SK-N-SH treated with all-trans-retinoic acid at 6 μM for 48 hours (cell line): ENCODE measurements around the gene WNT3.

Experiments used
- ATAC-seq: fragments of 200-7000 bp; cut with Tn5 transposase; 3 replicates; pipeline ENCODE4 v1.9.1; 2020; ENCODE audit warnings: mild to moderate bottlenecking, moderate library complexity
- ARNTL ChIP-seq: fragments of 450-650 bp; formaldehyde crosslinking; IDR thresholded peaks from 2 replicates; pipeline ENCODE4 v1.5.0; 2020; ENCODE audit warnings: low read depth, mild to moderate bottlenecking, moderate library complexity, borderline replicate concordance
- BACH2 ChIP-seq: fragments of 250-450 bp; sonication (Bioruptor Pico); IDR thresholded peaks from 2 replicates; pipeline ENCODE4 v1.9.0; 2021; ENCODE audit warnings: mild to moderate bottlenecking, borderline replicate concordance
- CREB5 ChIP-seq: fragments of 250-450 bp; sonication (Bioruptor Pico); IDR thresholded peaks from 2 replicates; pipeline ENCODE4 v1.5.1; 2020; ENCODE audit warnings: low read depth, mild to moderate bottlenecking, moderate library complexity
- CSDC2 ChIP-seq: fragments of 250-450 bp; sonication (Bioruptor Pico); IDR thresholded peaks from 2 replicates; pipeline ENCODE4 v1.5.0; 2020; ENCODE audit warnings: mild to moderate bottlenecking, moderate library complexity
- ESRRG ChIP-seq: fragments of 250-450 bp; sonication (Bioruptor Pico); IDR thresholded peaks from 2 replicates; pipeline ENCODE4 v1.6.1; 2021; ENCODE audit warnings: mild to moderate bottlenecking
- GLIS3 ChIP-seq: fragments of 250-450 bp; sonication (Bioruptor Pico); IDR thresholded peaks from 2 replicates; pipeline ENCODE4 v1.5.0; 2020; ENCODE audit warnings: mild to moderate bottlenecking, moderate library complexity
- OSR1 ChIP-seq: fragments of 250-450 bp; sonication (Bioruptor Pico); IDR thresholded peaks from 2 replicates; pipeline ENCODE4 v1.8.0; 2022; ENCODE audit warnings: moderate library complexity, mild to moderate bottlenecking, inconsistent platforms
- PATZ1 ChIP-seq: fragments of 250-450 bp; sonication (Bioruptor Pico); IDR thresholded peaks from 2 replicates; pipeline ENCODE4 v1.8.0; 2020; ENCODE audit warnings: mild to moderate bottlenecking, moderate library complexity, borderline replicate concordance
- POU6F1 ChIP-seq: fragments of 250-450 bp; sonication (Bioruptor Pico); IDR thresholded peaks from 2 replicates; pipeline ENCODE4 v1.8.0; 2021; ENCODE audit warnings: low read depth, mild to moderate bottlenecking, moderate library complexity, borderline replicate concordance
- PPARA ChIP-seq: fragments of 250-450 bp; sonication (Bioruptor Pico); IDR thresholded peaks from 2 replicates; pipeline ENCODE4 v1.5.0; 2020; ENCODE audit warnings: mild to moderate bottlenecking, borderline replicate concordance
- SNAI2 ChIP-seq: fragments of 250-450 bp; sonication (Bioruptor Pico); IDR thresholded peaks from 2 replicates; pipeline ENCODE4 v1.5.0; 2020; ENCODE audit warnings: mild to moderate bottlenecking, moderate library complexity
- TCF4 ChIP-seq: fragments of 250-450 bp; sonication (Bioruptor Pico); IDR thresholded peaks from 2 replicates; pipeline ENCODE4 v1.8.0; 2021; ENCODE audit warnings: mild to moderate bottlenecking, moderate library complexity, borderline replicate concordance
- TOX ChIP-seq: fragments of 250-450 bp; sonication (Bioruptor Pico); IDR thresholded peaks from 2 replicates; pipeline ENCODE4 v1.8.0; 2021; ENCODE audit warnings: mild to moderate bottlenecking, moderate library complexity, borderline replicate concordance
- ZC3H10 ChIP-seq: fragments of 250-450 bp; sonication (Bioruptor Pico); IDR thresholded peaks from 2 replicates; pipeline ENCODE4 v1.5.1; 2021; ENCODE audit warnings: mild to moderate bottlenecking, moderate library complexity
- ZFP3 ChIP-seq: fragments of 250-450 bp; sonication (Bioruptor Pico); IDR thresholded peaks from 2 replicates; pipeline ENCODE4 v1.5.0; 2020; ENCODE audit warnings: mild to moderate bottlenecking, moderate library complexity
- ZFP30 ChIP-seq: fragments of 450-650 bp; formaldehyde crosslinking; IDR thresholded peaks from 2 replicates; pipeline ENCODE4 v1.5.0; 2022; ENCODE audit warnings: mild to moderate bottlenecking, moderate library complexity
- TF ChIP-seq, protein P1 (sequence below): fragments of 250-450 bp; sonication (Bioruptor Pico); IDR thresholded peaks from 2 replicates; pipeline ENCODE4 v1.5.1; 2021; ENCODE audit warnings: mild to moderate bottlenecking, moderate library complexity
- TF ChIP-seq, protein P2 (sequence below): fragments of 250-450 bp; sonication (Bioruptor Pico); IDR thresholded peaks from 2 replicates; pipeline ENCODE4 v1.5.0; 2020; ENCODE audit warnings: mild to moderate bottlenecking, moderate library complexity

The WNT3 gene

DNA sequence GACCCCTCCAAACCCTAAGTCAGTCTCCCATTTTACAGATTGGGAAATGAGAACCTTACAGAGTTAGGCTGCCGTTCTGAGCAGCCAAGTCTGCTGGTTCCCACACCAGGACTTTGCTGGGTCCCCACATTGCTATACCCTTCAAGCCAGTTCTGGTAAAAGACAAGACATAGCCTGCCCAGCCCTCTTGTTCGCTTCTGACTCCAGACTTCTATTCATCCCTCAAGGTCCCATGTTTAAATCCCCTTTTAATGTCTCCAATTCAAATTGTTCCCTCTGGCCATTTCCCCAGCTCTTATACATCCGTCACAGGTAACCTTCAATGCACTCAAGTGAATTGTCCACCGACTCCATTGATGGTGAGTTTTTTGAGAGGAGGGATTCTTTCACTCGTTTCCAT is 30.2 kb downstream of the WNT3 start:
- ATAC-seq: no peak

GRCh38 chr17:46787478-46787877 is 31.0 kb downstream of the WNT3 start:
- ATAC-seq: no peak
- TF ChIP-seq ZC3H10 (CRISPR knock-in tag): no peak
- no peak for TF ChIP-seq CSDC2 (CRISPR knock-in tag)

More for the DNA sequence above, 30.2 kb downstream of the WNT3 start:
- TF ChIP-seq ZFP3 (CRISPR knock-in tag) (peak; percentile 94), POU6F1 (CRISPR knock-in tag) (no peak), ESRRG (CRISPR knock-in tag) (no peak)

DNA sequence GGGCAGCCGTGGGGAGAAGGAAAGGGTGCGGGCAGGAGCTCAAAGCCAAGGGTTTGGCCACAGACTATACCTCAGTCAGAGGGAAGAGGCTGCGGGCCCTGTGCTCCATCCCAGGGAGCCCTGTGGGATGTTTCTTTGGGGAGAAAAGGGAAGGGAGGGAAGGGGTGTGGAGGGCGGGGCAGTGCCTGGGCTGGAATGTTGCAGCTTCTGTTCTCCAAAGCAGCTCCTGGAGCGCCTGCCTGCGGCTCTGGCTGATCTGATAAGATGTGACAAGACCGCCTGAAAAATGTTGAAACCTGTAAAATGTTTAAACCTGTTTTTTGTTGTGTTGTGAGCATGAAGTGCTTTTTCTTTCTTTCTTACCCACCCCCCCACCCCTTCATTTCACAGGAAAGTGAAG is 32.8 kb downstream of the WNT3 start:
- TF ChIP-seq ZC3H10 (CRISPR knock-in tag): no peak
- no peak for TF ChIP-seq PPARA (CRISPR knock-in tag)
- no peak for TF ChIP-seq POU6F1 (CRISPR knock-in tag)
- no peak for TF ChIP-seq CREB5 (CRISPR knock-in tag)
- TF ChIP-seq, protein P1, sequence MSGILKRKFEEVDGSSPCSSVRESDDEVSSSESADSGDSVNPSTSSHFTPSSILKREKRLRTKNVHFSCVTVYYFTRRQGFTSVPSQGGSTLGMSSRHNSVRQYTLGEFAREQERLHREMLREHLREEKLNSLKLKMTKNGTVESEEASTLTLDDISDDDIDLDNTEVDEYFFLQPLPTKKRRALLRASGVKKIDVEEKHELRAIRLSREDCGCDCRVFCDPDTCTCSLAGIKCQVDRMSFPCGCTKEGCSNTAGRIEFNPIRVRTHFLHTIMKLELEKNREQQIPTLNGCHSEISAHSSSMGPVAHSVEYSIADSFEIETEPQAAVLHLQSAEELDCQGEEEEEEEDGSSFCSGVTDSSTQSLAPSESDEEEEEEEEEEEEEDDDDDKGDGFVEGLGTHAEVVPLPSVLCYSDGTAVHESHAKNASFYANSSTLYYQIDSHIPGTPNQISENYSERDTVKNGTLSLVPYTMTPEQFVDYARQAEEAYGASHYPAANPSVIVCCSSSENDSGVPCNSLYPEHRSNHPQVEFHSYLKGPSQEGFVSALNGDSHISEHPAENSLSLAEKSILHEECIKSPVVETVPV (CRISPR knock-in tag): no peak
- TF ChIP-seq BACH2: no peak
- no peak for TF ChIP-seq TCF4
- TF ChIP-seq ZFP3 (CRISPR knock-in tag): no peak
- TF ChIP-seq OSR1 (CRISPR knock-in tag): no peak
- no peak for TF ChIP-seq ESRRG (CRISPR knock-in tag)
- TF ChIP-seq PATZ1 (CRISPR knock-in tag): no peak
- TF ChIP-seq, protein P2, sequence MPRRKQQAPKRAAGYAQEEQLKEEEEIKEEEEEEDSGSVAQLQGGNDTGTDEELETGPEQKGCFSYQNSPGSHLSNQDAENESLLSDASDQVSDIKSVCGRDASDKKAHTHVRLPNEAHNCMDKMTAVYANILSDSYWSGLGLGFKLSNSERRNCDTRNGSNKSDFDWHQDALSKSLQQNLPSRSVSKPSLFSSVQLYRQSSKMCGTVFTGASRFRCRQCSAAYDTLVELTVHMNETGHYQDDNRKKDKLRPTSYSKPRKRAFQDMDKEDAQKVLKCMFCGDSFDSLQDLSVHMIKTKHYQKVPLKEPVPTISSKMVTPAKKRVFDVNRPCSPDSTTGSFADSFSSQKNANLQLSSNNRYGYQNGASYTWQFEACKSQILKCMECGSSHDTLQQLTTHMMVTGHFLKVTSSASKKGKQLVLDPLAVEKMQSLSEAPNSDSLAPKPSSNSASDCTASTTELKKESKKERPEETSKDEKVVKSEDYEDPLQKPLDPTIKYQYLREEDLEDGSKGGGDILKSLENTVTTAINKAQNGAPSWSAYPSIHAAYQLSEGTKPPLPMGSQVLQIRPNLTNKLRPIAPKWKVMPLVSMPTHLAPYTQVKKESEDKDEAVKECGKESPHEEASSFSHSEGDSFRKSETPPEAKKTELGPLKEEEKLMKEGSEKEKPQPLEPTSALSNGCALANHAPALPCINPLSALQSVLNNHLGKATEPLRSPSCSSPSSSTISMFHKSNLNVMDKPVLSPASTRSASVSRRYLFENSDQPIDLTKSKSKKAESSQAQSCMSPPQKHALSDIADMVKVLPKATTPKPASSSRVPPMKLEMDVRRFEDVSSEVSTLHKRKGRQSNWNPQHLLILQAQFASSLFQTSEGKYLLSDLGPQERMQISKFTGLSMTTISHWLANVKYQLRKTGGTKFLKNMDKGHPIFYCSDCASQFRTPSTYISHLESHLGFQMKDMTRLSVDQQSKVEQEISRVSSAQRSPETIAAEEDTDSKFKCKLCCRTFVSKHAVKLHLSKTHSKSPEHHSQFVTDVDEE: no peak
- TF ChIP-seq SNAI2 (CRISPR knock-in tag): no peak
- TF ChIP-seq GLIS3 (CRISPR knock-in tag): no peak
- no peak for TF ChIP-seq ZFP30 (CRISPR knock-in tag)
- TF ChIP-seq TOX (CRISPR knock-in tag): no peak
- TF ChIP-seq ARNTL: no peak
- peak; percentile 20; the same call in 1 of the 3 replicates for ATAC-seq
